GM23338 (cell line): Measurements from ENCODE around the gene C16orf95. TPM values are rescaled to one million over a fixed set of nuclear protein-coding genes. Genes with fewer than 3 reads are reported as not detected.

Experiments
- ATAC-seq: fragments of 200-7000 bp; cut with Tn5 transposase; 3 replicates; pipeline ENCODE4 v1.9.1; 2020
- DNase-seq: peaks from one replicate; pipeline ENCODE4 v3.0.0-alpha.2; 2015; ENCODE audit warnings: low spot score
- H2AFZ ChIP-seq: fragments of 200-600 bp; sonication (generic); 2 replicates; pipeline ENCODE4 v1.8.0; 2016; ENCODE audit warnings: antibody characterized with exemption, mild to moderate bottlenecking, moderate library complexity
- H3F3A ChIP-seq: fragments of 200-600 bp; sonication (generic); replicated peaks from 2 replicates; pipeline ENCODE4 v1.8.0; 2017; ENCODE audit warnings: antibody characterized with exemption, mixed run types, low read depth
- H3K27ac ChIP-seq: fragments of 200-600 bp; sonication (generic); 2 replicates; pipeline ENCODE4 v1.6.1; 2016; ENCODE audit warnings: low read depth
- H3K27me3 ChIP-seq: fragments of 200-600 bp; sonication (generic); 2 replicates; pipeline ENCODE4 v1.8.0; 2016; ENCODE audit warnings: mild to moderate bottlenecking, mixed run types, moderate library complexity; ENCODE audit not compliant: insufficient read depth
- H3K36me3 ChIP-seq: fragments of 200-600 bp; sonication (generic); 2 replicates; pipeline ENCODE4 v1.8.0; 2016; ENCODE audit warnings: mild to moderate bottlenecking; ENCODE audit not compliant: insufficient read depth
- H3K4me1 ChIP-seq: fragments of 200-600 bp; sonication (generic); 2 replicates; pipeline ENCODE4 v1.8.0; 2016; ENCODE audit warnings: mild to moderate bottlenecking, moderate library complexity; ENCODE audit not compliant: insufficient read depth
- H3K4me2 ChIP-seq: fragments of 200-600 bp; sonication (generic); 2 replicates; pipeline ENCODE4 v1.7.1; 2017; ENCODE audit warnings: mixed run types
- H3K4me3 ChIP-seq: fragments of 200-600 bp; sonication (generic); 2 replicates; pipeline ENCODE4 v1.6.1; 2016; ENCODE audit warnings: mixed run types
- H3K79me2 ChIP-seq: fragments of 200-600 bp; sonication (generic); replicated peaks from 2 replicates; pipeline ENCODE4 v1.8.0; 2017; ENCODE audit warnings: mild to moderate bottlenecking; ENCODE audit not compliant: insufficient read depth
- H3K9me2 ChIP-seq: fragments of 200-600 bp; sonication (generic); 2 replicates; pipeline ENCODE4 v1.8.0; 2017; ENCODE audit not compliant: insufficient read depth
- H4K20me1 ChIP-seq: fragments of 200-600 bp; sonication (generic); replicated peaks from 2 replicates; pipeline ENCODE4 v1.8.0; 2017; ENCODE audit warnings: mild to moderate bottlenecking; ENCODE audit not compliant: insufficient read depth
- H3K27ac Mint-ChIP-seq: 2 replicates; pipeline ENCODE4 v1.8.0; 2020; ENCODE audit warnings: inconsistent platforms, mild to moderate bottlenecking, moderate library complexity, mixed read lengths
- H3K27me3 Mint-ChIP-seq: 3 replicates; pipeline ENCODE4 v1.8.0; 2022; ENCODE audit warnings: low read depth, mild to moderate bottlenecking, moderate library complexity, mixed read lengths, inconsistent platforms; ENCODE audit not compliant: insufficient read depth, poor library complexity
- H3K36me3 Mint-ChIP-seq: 3 replicates; pipeline ENCODE4 v1.8.0; 2021; ENCODE audit warnings: low read depth, mild to moderate bottlenecking, inconsistent platforms, moderate library complexity, mixed read lengths
- H3K4me1 Mint-ChIP-seq: 3 replicates; pipeline ENCODE4 v1.8.0; 2020; ENCODE audit warnings: mild to moderate bottlenecking, inconsistent platforms, mixed read lengths
- H3K4me3 Mint-ChIP-seq: 3 replicates; pipeline ENCODE4 v1.8.0; 2021; ENCODE audit warnings: moderate library complexity, mild to moderate bottlenecking, inconsistent platforms, mixed read lengths
- H3K9me3 Mint-ChIP-seq: 3 replicates; pipeline ENCODE4 v1.8.0; 2020; ENCODE audit warnings: moderate library complexity, mild to moderate bottlenecking, inconsistent platforms, mixed read lengths
- CREB1 ChIP-seq: fragments of 250-450 bp; sonication (Bioruptor Pico); IDR thresholded peaks from 2 replicates; pipeline ENCODE4 v1.5.0; 2020; ENCODE audit warnings: low read depth, mild to moderate bottlenecking, moderate library complexity
- CTCF ChIP-seq, 2 experiments: fragments of 200-600 bp in 1 of 2; sonication (generic) in 1 of 2; conservative IDR thresholded peaks; 2 replicates each; pipeline versions ENCODE4 v1.5.1 to v1.6.1; 2016 to 2017; ENCODE audit warnings: antibody characterized with exemption in 2 of 2, low read depth in 2 of 2, mild to moderate bottlenecking in 2 of 2, moderate library complexity in 1 of 2
- ETS1 ChIP-seq: IDR thresholded peaks from 2 replicates; pipeline ENCODE4 v1.6.1; 2016; ENCODE audit warnings: antibody characterized with exemption
- EZH2 ChIP-seq: fragments of 200-600 bp; sonication (generic); IDR thresholded peaks from one replicate; pipeline ENCODE4 v1.8.0; 2017; ENCODE audit warnings: antibody characterized with exemption, mild to moderate bottlenecking, low read depth; ENCODE audit not compliant: unreplicated experiment
- EZH2phosphoT487 ChIP-seq: fragments of 200-600 bp; sonication (generic); IDR thresholded peaks from one replicate; pipeline ENCODE4 v1.8.1; 2018; ENCODE audit warnings: antibody characterized with exemption; ENCODE audit not compliant: unreplicated experiment
- JUNB ChIP-seq: IDR thresholded peaks from one replicate; pipeline ENCODE4 v1.6.1; 2016; ENCODE audit warnings: antibody characterized with exemption; ENCODE audit not compliant: unreplicated experiment
- NANOG ChIP-seq: IDR thresholded peaks from 2 replicates; pipeline ENCODE4 v1.6.1; 2016; ENCODE audit warnings: antibody characterized with exemption, borderline replicate concordance
- POLR2AphosphoS5 ChIP-seq: IDR thresholded peaks from 2 replicates; pipeline ENCODE4 v1.6.1; 2016; ENCODE audit warnings: antibody characterized with exemption, low read depth
- REST ChIP-seq: IDR thresholded peaks from one replicate; pipeline ENCODE4 v1.6.1; 2018; ENCODE audit warnings: antibody characterized with exemption; ENCODE audit not compliant: unreplicated experiment
- STAT1 ChIP-seq: IDR thresholded peaks from one replicate; pipeline ENCODE4 v1.6.1; 2016; ENCODE audit warnings: antibody characterized with exemption; ENCODE audit not compliant: unreplicated experiment
- ZNF114 ChIP-seq: fragments of 250-450 bp; sonication (Bioruptor Pico); IDR thresholded peaks from 2 replicates; pipeline ENCODE4 v1.5.0; 2020; ENCODE audit warnings: mild to moderate bottlenecking, moderate library complexity
- ZNF331 ChIP-seq: fragments of 250-450 bp; sonication (Bioruptor Pico); IDR thresholded peaks from 2 replicates; pipeline ENCODE4 v1.5.0; 2020; ENCODE audit warnings: low read depth, mild to moderate bottlenecking, moderate library complexity
- ZNF462 ChIP-seq: fragments of 250-450 bp; sonication (Bioruptor Pico); IDR thresholded peaks from 2 replicates; pipeline ENCODE4 v1.5.0; 2020; ENCODE audit warnings: mild to moderate bottlenecking, moderate library complexity
- polyA plus RNA-seq: library from polyadenylated mRNA; unstranded; fragments of >200 nt; fragmentation: Nextera tagmentation; extraction: Ambion mirVana; gene quantifications from 2 replicates; pipeline ENCODE4 v1.2.1, GENCODE V29; 2016
- total RNA-seq: library from RNA; depleted of rRNA; stranded (reverse); fragments of >200 nt; shearing (Covaris generic); gene quantifications from 2 replicates; pipeline ENCODE4 v1.2.3, GENCODE V29; 2014

Gene C16orf95
- total and polyA plus RNA-seq, 2 experiments from 2014 or later = 1.2 to 3.9 TPM

- Histone ChIP-seq H4K20me1 (no peaks in the 10 kb centered on the region), H3K4me1 (0 out of 2 replicates have a peak, but pooled peaks cover 8% of the 10 kb centered on the region), H3K36me3 (no peaks in the 10 kb centered on the region), H3K9me2 (peaks cover 4% of the 10 kb centered on the region; the same call in 1 of the 2 replicates), H3K27me3 (no peaks in the 10 kb centered on the region), H2AFZ (no peak overlapping the region), H3K4me2 (no peak overlapping the region), H3K79me2 (peaks cover 13% of the 10 kb centered on the region), H3F3A (peaks cover 8% of the 10 kb centered on the region), H3K27ac (no peak overlapping the region), H3K4me3 (no peak overlapping the region)
- H3K36me3 Mint-ChIP-seq = peaks cover 4% of the 10 kb centered on the region; the same call in 1 of the 3 replicates
- TF ChIP-seq CTCF (conservative IDR thresholded peaks at IDR 0.05; ENCODE audit: low read depth in 2 of 2) (no peak), ZNF331 (CRISPR knock-in tag) (no peak), JUNB (no peak), CREB1 (CRISPR knock-in tag) (no peak), REST (no peak), POLR2AphosphoS5 (no peak), EZH2phosphoT487 (no peak), ZNF114 (CRISPR knock-in tag) (no peak), NANOG (no peak), ZNF462 (CRISPR knock-in tag) (no peak), EZH2 (no peak), STAT1 (no peak), ETS1 (no peak)
- no peak overlapping the region for H3K27ac Mint-ChIP-seq
- no peak for DNase-seq
- ATAC-seq = no peak
- peak overlapping the region; percentile 96; the same call in 2 of the 3 replicates for H3K4me3 Mint-ChIP-seq
- H3K9me3 Mint-ChIP-seq = peaks cover 5% of the 10 kb centered on the region
- H3K27me3 Mint-ChIP-seq = peaks cover 8% of the 10 kb centered on the region
- H3K4me1 Mint-ChIP-seq = peaks cover 6% of the 10 kb centered on the region
Observed at GRCh38 chr16:87319011-87319410, 1.8 kb upstream of the C16orf95 start.
